ENCODE measurements around the gene TCN2.

TCN2 gene

DNA sequence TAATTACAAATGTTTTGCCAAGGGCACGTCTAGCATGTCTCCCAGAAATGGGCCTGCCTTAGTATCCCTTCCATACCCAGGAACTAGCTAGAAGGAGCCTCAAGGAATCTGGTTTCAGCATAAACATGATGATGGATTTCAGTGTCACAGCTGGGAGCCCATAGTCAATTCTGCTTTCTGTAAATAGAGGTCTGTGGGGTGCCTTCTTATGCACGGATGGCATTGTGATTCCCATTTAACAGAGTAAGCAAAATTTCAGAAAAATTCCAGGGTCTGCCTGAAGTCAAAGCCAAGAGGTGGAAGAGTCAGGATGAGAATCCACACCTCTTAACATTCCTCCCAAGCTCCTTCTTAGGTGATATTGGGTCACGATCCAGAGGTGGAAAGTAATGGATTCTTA is 48.6 kb downstream of the TCN2 start:
- TF ChIP-seq, protein P1, sequence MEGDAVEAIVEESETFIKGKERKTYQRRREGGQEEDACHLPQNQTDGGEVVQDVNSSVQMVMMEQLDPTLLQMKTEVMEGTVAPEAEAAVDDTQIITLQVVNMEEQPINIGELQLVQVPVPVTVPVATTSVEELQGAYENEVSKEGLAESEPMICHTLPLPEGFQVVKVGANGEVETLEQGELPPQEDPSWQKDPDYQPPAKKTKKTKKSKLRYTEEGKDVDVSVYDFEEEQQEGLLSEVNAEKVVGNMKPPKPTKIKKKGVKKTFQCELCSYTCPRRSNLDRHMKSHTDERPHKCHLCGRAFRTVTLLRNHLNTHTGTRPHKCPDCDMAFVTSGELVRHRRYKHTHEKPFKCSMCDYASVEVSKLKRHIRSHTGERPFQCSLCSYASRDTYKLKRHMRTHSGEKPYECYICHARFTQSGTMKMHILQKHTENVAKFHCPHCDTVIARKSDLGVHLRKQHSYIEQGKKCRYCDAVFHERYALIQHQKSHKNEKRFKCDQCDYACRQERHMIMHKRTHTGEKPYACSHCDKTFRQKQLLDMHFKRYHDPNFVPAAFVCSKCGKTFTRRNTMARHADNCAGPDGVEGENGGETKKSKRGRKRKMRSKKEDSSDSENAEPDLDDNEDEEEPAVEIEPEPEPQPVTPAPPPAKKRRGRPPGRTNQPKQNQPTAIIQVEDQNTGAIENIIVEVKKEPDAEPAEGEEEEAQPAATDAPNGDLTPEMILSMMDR (IDR thresholded peaks at IDR 0.05; ENCODE audit: low read depth, low read length, missing control alignments): no peak
- no peak for DNase-seq (ENCODE audit: low read depth)
- H3K4me3 ChIP-seq (ENCODE audit: low read depth, low read length): no peak overlapping the region

DNA sequence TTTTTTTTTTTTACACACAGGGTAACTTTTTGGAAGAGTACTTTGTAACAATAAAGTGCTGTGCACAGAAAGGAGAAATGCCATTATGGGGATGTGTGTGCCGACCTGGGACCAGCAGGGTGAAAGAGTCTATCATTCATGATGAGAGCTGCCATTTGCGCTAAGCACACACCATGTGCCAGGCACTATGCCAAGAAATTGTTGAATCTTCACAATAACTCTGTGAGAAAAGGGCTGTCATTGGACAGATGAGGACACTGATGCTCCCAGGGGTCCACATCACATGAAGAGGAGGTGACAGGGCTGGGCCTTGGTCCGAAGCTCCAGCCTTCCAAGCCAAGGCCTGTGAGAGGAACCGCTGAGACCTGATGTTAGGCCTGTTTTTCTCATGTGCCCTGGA is 55.1 kb downstream of the TCN2 start:
- TF ChIP-seq, protein P1 (IDR thresholded peaks at IDR 0.05; ENCODE audit: low read depth, low read length, missing control alignments): no peak
- no peak overlapping the region for H3K4me3 ChIP-seq (ENCODE audit: low read depth, low read length)
- no peak for DNase-seq (ENCODE audit: low read depth)

DNA sequence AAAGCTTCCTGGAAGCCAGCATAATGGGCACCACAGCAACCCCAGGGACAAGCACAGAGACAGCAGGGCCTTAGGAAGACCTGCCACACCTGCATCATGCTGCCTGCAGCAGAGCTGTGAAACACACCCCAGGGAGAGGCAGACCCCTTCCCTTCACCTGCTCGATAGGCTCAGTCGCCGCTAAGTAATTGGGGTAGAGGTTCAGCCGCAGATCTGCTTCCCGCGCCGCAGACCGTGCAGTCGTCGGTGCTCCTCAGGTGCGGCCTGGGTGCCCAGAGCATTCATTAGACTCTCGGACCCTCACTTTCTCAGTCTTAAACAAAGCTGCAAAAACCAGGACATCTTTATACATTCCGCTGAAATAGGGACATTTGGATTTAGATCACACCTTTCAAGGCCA is 57.8 kb downstream of the TCN2 start:
- TF ChIP-seq, protein P1 (IDR thresholded peaks at IDR 0.05; ENCODE audit: low read depth, low read length, missing control alignments): no peak

DNA sequence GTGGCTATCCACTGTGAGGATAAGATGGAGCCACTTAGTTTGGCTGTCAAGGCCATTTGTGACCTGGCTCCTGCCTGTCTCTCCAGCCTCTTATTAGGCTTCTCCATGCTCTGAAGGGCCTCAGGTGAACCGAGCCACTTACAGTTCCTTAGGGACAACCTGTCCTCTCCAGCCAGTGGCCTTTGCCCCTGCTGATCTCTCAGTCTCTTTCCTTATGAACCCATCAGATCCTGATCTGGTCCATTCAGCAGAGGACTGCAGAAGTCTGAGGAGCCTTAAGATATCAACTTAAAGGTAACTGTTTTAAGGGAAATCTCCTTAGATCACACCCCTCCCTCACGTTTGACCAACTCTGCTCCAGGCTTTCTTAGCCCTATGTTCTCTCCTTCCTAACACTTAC is 58.3 kb downstream of the TCN2 start:
- TF ChIP-seq, protein P1 (IDR thresholded peaks at IDR 0.05; ENCODE audit: low read depth, low read length, missing control alignments): no peak
- no peak overlapping the region for H3K4me3 ChIP-seq (ENCODE audit: low read depth, low read length)
- DNase-seq (ENCODE audit: low read depth): no peak

More for the DNA sequence above, 57.8 kb downstream of the TCN2 start:
- DNase-seq (ENCODE audit: low read depth): no peak
- no peak overlapping the region for H3K4me3 ChIP-seq (ENCODE audit: low read depth, low read length)

DNA sequence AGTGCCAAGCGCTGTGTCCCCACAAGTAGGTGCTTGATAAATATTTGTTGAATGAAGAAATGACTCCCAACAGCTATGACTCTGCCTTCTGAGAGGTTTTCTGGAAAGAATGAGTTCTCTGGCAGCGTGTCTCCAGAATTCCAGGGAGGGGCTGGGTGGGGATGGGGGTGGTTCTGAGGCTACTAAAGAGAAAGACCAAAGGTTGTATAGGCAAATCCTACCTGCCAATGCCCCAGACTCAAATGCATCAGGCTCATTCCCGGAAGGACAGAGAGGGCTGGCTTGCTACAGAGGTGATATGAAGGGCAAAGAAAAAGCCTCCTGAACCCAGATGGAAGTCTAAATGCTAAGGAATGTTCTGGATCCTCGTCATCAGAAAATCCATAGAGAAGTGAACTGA is 58.8 kb downstream of the TCN2 start:
- no peak for DNase-seq (ENCODE audit: low read depth)
- TF ChIP-seq, protein P1 (IDR thresholded peaks at IDR 0.05; ENCODE audit: low read depth, low read length, missing control alignments): no peak
- H3K4me3 ChIP-seq (ENCODE audit: low read depth, low read length): no peak overlapping the region

DNA sequence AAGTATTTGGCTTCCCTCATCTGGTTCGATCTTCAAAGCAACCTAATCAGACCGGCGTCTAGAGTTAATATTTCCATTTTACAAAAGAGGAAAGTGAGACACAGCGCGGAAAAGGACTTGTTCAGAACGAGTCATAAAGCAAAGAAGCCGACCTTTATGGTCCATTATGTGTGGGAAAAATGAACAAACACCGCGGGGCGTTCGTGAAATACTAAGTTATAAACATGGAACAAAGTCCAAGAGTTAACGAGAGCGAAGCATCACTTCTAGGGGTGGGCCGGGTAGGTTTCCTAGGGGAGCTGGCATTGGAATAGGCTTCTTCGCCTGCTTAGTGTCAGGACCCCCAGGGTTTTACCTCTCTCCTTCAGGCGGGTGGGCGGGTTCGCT is 60.1 kb downstream of the TCN2 start:
- TF ChIP-seq, protein P1 (IDR thresholded peaks at IDR 0.05; ENCODE audit: low read depth, low read length, missing control alignments): no peak
- DNase-seq (ENCODE audit: low read depth): no peak
- peak overlapping the region; percentile 62 for H3K4me3 ChIP-seq (ENCODE audit: low read depth, low read length)

DNA sequence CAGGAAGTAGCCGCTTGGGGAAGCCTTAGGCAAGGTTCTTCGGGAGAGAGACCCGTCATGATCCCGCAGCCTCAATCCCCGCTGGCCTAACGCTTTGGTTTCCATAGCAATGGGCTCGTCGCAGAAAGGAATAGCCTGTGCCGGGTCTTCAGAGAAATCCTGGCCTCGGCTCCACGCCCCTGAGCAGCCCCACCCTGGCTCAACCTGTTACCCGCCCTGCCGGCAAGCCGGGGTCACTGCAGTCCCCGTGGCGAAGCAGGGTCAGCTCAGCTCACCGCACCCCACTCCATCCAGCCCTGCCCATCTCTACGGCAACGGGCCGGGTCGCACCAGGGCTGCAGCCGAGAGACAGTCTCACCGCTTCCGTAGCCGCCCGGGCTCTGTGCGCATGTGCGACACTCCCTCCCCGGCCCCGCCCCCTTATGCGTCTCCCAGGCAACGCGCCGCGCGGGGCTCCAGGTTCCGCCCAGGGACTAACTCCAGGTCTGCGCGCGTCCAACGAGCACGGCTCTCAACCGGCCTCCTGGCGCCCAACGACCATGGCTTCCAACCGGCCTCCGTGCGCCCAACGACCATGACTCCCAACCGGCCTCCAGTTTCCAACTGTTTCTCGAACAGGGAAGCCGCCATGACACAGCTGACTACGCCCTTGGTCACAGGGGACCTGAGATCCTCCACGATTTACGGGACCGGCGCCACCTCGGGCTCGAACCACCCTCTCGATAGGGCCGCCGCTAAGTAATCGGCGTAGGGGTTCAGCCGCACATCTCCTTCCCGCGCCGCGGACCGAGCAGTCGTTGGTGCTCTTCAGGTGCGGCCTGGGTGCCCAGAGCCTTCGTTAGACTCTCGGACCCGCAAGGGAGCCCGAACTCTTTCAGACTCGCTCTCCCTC is 60.8 kb downstream of the TCN2 start, which contains the start of gene DUSP18:
Gene DUSP18, minus strand, starts transcription at position 382 of the 892 bp plus-strand sequence. CDS start 3,872 bp downstream, outside the sequence.
- peak within 1 kb of the TSS; percentile 62 for H3K4me3 ChIP-seq (ENCODE audit: low read depth, low read length)
- DNase-seq (ENCODE audit: low read depth): peak; percentile 47
- TF ChIP-seq, protein P1 (IDR thresholded peaks at IDR 0.05; ENCODE audit: low read depth, low read length, missing control alignments): peak; percentile 41
